GM12878 (cell line): ENCODE measurements around the gene CPSF4L.

Experiments
- CREM ChIP-seq: IDR thresholded peaks from 2 replicates; pipeline ENCODE4 v1.6.1; 2014; ENCODE audit warnings: antibody characterized with exemption, low read depth
- CTCF ChIP-seq, 3 experiments: IDR thresholded peaks in 2 of 3; conservative IDR thresholded peaks in 1 of 3; 2 replicates each; pipeline ENCODE4 v1.5.1; 2011; ENCODE audit warnings: low read depth in 3 of 3, low read length in 3 of 3, mild to moderate bottlenecking in 3 of 3, control low read depth in 2 of 3, moderate library complexity in 2 of 3, inconsistent platforms in 1 of 3, mixed read lengths in 1 of 3; ENCODE audit not compliant: control insufficient read depth in 2 of 3, insufficient read depth in 1 of 3; ENCODE audit errors: extremely low read depth in 1 of 3
- EGR1 ChIP-seq, 2 experiments: IDR thresholded peaks; 1 replicate in 1 of 2; 2 replicates in 1 of 2; pipeline ENCODE4 v1.6.1; 2011 to 2012; ENCODE audit warnings: low read depth in 2 of 2, low read length in 2 of 2, borderline replicate concordance in 1 of 2, mild to moderate bottlenecking in 1 of 2, moderate library complexity in 1 of 2
- EZH2 ChIP-seq: IDR thresholded peaks from 2 replicates; pipeline ENCODE4 v1.6.1; 2012; ENCODE audit warnings: low read depth, mild to moderate bottlenecking, control low read depth, inconsistent platforms, low read length, borderline replicate concordance; ENCODE audit not compliant: control insufficient read depth
- IRF4 ChIP-seq: IDR thresholded peaks from 2 replicates; pipeline ENCODE4 v1.6.1; 2011; ENCODE audit warnings: low read depth, low read length
- TAF1 ChIP-seq: IDR thresholded peaks from 2 replicates; pipeline ENCODE4 v1.6.1; 2011; ENCODE audit warnings: mild to moderate bottlenecking, low read depth, low read length, borderline replicate concordance
- USF2 ChIP-seq: IDR thresholded peaks from 2 replicates; pipeline ENCODE4 v1.6.1; 2011; ENCODE audit warnings: low read depth, low read length, improper control_type of control experiment, borderline replicate concordance

- no peak for TF ChIP-seq EZH2
- TF ChIP-seq CREM: no peak
- no peak for TF ChIP-seq IRF4
- TF ChIP-seq EGR1 (IDR thresholded peaks at IDR 0.05; ENCODE audit: borderline replicate concordance in 1 of 2, low read depth in 2 of 2, low read length in 2 of 2): no peak
- no peak for TF ChIP-seq USF2
- TF ChIP-seq CTCF (IDR thresholded peaks at IDR 0.05 in 2 of 3, conservative IDR thresholded peaks at IDR 0.05 in 1 of 3; ENCODE audit: control insufficient read depth in 2 of 3, extremely low read depth in 1 of 3, insufficient read depth in 1 of 3, low read depth in 3 of 3, low read length in 3 of 3): no peak
- no peak for TF ChIP-seq TAF1
These were observed 40.5 kb upstream of the CPSF4L start for GRCh38 chr17:73302189-73302588.
